NCI-H510A treated with DMSO at 0.1 percent for 48 hours (cell line): ENCODE results near the gene RELB.
A peak's percentile ranks its signal among the peaks of the same experiment; 100 is the strongest.

ENCODE experiments used
- DNase-seq: peaks from one replicate; lab custom pipeline; 2025; lab: John Stamatoyannopoulos, UW

The RELB gene

DNA sequence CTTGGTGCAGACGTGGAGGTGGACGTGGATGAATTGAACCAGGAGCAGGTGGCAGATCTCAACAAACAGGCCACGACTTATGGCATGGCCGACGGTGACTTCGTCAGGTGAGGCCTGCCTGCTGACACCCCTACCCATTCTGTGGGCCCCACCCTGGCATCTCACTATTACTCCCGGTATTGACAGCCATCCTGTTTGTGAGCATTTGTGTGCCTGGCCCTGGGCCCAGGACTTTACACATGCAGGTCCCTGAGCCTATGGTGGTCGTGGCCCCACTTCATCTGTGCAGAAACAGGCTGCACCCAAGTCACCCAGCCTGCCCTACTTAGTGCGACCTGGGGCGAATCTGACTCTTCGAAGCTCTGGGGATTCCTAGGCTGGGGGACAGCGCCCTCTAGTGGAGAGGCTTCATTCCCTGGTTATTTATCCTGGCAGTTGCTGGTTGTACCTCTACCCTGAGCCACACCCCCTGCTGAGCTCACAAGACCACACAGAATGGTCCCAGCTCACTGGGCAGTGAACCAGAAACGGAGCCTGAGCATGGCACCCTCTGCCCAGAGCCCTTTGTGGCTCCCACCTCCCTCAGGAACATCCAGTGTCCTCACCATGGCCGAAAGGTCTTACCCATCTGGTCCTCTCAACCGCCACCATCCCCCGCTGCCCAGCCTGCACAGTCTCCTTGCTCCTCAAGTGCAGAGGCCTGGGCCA lies 58.1 kb downstream of the RELB start:
- DNase-seq: peak; percentile 80

DNA sequence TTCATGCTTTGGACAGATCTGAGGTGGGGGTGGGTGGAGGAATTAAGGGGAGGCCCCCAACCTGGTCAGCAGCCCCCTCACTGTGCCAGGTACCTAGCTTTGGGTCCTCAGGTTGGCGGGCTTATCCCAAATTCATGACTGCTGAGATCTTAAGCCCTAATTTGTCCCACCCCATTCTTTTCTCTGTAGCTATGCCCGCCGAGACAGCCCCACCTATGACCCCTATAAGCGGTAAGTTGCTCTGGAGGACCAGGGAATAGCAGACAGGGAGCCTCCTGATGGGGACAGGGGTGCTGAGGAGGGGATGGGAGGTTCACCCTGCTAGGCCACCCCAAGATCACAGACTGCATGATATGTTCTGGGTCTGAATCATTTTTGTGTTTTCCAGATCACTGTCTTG lies 60.7 kb downstream of the RELB start:
- no peak for DNase-seq

DNA sequence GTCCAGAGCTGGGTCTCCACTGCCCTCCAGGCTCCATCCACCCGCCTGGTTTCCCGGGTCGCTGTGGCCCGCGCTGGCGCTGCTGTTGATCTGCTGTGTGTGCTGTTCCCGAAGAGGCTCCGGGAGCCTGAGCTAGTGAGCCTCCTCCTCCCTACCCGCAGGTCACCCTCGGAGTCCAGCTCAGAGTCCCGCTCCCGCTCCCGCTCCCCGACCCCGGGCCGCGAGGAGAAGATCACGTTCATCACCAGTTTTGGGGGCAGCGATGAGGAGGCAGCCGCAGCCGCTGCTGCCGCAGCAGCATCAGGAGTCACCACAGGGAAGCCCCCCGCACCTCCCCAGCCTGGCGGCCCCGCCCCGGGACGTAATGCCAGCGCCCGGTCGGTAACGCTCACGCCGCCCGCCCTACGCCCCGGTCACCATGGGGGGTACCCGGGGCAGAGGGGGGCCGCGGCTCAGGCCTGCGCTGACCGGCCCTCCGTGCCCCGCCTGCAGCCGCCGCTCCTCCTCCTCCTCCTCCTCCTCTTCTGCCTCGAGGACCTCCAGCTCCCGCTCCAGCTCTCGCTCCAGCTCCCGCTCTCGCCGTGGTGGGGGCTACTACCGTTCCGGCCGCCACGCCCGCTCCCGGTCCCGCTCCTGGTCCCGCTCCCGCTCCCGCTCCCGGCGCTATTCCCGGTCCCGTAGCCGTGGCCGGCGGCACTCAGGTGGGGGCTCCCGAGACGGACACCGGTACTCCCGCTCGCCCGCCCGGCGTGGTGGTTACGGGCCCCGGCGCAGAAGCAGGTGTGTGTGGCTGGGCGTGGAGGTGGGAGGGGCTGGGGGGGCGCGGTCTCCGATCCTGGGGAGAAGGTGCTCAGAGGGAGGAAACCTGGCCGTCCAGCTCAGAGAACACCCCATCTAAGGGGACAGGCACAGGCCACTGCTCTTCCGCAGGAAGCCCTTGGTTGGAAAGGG lies 62.9 kb downstream of the RELB start:
- DNase-seq: no peak

DNA sequence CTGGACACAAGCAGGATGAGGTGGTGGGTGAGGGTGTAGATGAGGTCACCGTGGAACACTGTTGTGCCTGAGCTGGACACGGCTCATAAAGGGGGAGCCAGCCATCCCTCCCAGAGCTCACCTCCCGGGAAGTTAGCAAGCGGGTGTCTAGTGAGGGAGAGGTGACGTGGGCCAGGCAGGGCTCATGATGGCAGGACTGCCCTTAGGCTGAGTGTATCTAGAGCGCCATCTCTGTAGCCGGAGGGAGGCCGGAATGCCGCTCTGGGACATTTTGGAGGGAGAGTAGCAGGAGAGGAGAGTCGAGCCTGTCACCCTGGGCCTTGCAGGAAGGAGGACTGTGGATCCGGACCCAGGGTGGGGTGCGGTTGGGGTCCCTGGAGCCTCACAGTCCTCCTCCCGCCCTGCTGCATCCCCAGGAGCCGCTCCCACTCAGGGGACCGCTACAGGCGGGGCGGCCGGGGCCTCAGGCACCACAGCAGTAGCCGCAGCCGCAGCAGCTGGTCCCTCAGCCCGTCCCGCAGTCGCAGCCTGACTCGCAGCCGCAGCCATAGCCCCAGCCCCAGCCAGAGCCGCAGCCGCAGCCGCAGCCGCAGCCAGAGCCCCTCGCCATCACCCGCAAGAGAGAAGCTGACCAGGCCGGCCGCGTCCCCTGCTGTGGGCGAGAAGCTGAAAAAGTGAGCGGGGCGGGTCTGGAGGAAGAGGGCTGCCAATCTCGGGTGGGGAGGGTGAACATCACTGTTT lies 65.8 kb downstream of the RELB start:
- DNase-seq: no peak

DNA sequence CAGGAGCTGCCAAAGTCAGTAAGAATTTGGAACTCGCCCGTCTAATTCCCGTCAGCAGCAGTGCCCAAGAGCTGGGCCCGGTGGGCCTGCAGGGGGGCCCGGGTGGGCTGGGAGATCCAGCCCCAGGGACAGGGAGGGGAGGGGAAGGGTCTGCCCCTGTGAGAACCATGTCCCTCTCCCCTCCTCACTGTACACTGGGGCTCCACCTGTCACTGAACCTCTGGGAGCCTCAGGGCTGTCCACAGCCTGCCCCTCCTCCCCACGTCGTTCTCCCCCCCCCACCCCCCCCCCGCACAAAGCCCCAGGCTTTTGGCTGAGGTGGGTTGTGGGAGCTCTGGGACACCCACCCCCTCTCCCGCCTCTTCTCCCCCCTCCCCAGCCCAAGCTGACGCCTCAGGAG lies 66.8 kb downstream of the RELB start:
- no peak for DNase-seq

DNA sequence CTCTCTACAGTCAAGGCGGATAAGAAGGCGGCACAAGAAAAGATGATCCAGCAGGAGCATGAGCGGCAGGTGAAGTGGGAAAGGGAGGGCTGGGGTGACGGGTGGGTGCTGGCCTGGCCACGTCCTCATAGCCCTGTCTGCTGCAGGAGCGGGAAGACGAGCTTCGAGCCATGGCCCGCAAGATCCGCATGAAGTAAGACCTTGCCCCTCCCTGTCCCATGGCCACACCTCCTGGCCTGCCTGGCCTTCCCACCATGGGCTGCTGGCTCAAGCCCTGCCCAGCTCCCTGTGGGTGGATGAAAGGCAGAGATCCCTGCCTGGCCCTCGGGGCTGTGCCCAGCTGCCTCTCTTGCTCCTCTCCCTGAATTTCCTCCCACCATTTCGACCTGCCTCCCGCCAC lies 67.8 kb downstream of the RELB start:
- DNase-seq: no peak

DNA sequence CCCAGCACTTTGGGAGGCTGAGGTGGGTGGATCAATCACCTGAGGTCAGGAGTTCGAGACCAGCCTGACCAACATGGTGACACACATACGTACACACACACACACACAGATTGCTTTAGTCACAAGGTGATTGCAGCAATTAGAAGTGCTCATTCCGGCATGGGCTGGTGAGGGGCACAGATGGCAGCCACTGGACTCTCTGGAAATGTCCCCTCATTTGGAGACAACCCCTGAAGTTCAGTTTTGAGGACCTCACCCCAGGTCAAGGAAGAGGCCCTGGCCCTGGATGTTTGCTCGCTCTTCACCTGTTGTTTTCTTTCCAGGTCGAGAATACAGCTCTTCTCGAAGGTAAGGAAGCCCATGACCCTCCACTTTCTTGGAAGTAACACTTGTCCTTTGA lies 69.0 kb downstream of the RELB start:
- no peak for DNase-seq

DNA sequence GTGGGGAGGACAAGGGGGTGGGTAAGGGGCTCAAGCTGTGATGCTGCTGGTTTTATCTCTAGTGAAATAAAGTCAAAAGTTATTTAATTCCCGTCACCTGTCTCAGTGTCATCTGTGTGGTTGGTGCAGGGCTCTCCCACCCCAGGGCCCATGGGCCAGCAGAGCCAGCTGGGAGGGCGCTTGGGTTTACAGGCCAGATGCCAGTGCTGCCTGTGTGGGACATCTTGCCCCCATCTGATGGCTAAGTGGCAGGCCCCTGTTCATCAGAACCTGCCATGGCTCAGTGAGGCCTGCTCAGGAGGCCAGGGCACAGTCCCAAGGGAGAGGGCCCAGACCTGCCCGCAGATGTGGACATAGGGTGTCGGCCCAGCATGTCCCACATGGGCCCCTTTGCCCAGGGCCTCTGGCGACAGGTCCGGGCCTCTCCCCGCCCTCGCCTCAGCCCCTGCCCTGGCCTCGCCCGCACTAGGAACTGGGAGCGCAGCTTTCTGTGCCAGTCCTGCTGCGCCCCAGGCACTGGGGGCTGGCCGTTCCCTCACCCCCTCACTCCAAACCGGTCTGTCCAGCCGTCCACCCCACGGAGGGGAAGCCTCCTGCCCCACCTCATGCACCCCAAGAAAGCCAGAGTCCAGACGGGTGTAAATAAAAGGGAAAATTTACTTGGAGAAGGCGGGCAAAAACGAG lies 69.7 kb downstream of the RELB start:
- no peak for DNase-seq

DNA sequence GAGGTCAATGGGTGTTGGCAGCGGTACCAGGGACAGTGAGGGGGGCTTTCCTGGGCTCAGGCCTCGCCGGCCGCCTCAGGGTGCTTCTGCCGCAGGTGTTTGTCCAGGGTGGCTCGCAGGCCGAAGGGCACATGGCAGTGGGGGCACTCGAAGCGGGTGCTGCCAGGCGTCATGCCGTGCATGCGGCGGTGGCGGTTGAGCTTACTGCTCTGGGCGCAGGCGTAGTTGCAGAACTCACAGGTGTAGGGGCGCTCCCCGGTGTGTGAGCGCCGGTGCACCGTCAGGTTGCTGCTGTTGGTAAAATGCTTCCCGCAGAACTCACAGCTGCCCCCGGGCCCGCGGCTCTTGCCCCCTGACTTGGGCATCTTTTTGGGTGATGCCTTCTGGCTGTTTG lies 70.3 kb downstream of the RELB start:
- no peak for DNase-seq

DNA sequence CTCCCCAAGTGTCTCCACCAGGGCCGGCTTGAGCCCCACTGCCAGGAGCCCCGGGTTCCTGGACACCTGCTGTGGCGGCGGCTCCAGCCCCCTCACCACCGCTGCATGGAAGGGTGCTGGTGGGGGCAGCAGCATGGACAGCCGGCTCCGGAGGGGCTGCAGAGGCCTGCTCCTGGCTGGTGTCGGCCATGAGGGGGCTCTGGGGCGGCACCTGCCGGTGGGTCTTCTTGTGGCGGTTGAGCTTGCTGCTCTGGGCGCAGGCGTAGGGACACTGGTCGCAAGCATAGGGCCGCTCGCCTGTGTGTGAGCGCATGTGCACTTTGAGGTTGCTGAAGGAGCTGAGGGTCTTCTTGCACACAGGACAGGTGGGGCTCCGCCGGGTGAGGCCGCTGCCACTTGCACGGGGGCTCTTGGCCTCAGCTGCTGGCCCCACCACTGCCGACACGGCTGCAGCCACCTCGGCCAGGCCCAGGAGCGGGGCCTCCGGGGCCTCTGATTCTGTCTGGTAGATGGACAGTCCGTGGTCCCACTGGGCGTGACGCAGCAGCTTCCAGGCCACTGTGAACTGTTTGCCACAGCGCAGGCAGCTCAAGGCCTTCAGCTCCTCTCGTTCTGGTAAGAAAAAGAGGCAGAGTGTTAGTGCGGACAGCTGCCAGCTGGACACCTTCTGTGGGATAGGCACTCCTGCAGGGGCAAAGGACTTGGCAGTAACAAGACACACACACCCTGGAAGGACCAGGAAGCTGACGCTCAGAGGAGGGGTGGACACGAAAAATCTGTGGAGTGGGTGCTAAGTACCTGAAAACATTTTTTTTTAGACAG lies 70.9 kb downstream of the RELB start:
- no peak for DNase-seq

DNA sequence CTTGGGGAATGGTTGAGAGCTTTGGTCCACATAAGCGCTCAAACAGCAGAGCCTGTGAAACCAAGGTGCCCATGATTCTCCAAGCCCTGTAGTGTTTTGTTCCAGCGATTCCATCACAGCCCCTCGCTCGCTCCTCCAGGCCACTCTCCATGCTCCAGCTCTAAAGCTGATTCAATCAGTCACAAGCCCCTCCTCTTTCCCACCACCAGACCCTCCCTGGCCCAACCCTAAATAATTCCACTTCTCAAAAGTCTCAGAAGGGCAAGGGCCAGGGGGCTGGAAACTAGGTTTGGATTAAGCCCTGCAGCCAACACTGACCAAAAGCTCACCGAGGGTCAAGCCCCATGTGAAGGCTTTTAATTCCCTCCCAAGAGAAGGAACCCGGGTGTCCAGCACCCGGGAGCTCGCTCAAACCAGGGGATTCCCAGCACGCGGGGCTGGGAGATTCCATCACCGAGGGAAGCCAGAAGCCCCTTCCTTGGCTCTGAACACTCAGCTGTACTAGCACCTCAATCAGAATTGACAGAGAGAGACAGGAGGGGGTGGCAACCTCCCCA lies 73.6 kb downstream of the RELB start:
- no peak for DNase-seq

DNA sequence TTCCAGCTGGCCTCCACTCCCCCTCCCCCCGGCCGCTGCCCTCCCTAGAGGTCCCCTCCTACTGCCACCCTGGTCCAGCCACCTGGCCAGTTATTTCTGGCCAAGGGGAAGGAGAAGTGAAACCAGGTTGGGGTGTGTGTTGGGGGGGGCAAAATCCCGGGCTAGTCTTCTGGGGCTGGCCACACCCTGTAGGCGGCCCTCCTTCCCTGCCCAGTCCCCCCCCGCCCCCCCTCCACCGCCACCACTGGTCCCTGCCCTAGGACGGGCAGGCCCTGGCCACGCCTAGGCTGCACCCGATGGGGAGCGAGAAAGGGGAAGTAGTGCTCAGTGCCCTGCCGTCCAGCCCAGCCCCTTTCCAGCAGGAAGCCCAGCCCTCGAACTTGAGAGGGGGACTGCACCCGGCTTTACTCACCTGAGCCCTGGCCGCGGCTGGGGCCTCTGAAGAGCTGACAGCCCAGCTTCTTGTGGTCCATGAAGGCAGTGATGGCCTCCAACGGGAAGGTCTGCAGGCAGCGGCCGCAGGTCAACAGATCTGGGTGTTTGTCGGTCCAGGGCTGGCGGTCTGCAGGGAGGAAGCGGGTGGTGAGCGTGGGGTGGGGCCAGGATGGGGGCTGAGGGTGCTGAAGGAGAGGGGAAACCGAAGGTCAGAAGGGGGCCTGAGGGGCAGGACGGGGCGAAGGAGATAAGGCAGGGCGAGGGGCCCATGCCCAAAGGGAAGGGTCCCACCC lies 74.2 kb downstream of the RELB start:
- DNase-seq: peak; percentile 83

DNA sequence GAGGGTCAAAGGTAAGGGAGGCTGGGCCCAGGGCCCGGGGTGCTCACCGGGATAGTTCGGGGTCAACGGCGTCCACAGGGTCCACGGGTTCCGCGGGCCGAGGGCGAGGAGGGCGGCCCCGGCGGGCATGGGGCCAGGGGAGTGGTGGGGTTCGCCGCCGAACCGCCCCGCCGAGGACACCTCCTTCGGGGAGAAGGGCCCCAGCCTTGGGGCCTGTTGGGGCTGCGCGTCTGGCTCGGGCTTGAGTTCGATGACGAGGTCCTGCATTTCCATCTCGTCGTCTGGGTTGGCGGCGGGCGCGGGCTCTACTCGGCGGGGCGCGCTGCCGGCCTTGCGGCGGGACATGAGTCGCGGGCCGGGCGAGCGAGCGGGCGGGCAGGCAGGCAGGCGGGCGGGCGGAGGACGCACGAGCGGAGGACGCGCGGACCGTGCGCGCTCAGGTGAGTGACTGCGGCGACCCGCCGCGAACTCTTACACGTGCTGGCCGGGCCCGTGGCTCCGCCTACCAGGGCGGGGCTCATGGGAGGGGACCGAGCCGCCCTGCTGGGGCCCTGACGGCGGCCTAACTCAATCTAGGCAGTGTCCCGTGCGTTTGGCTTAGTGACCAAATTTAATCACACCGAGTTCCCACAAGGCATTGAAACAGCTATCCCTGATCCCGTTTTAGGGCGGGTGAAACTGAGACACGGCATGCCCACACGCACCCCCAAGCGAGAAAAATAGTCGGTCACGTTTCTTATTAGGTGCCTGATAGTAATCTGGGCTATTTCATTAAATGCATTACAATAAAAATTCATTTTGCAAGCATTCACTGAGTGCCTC lies 75.0 kb downstream of the RELB start, which contains the start of gene ZNF296:
ZNF296 (minus strand) TSS at position 450 of the 822 bp plus-strand sequence; CDS start at position 345, 105 bp downstream.
- peak; percentile 80 for DNase-seq

DNA sequence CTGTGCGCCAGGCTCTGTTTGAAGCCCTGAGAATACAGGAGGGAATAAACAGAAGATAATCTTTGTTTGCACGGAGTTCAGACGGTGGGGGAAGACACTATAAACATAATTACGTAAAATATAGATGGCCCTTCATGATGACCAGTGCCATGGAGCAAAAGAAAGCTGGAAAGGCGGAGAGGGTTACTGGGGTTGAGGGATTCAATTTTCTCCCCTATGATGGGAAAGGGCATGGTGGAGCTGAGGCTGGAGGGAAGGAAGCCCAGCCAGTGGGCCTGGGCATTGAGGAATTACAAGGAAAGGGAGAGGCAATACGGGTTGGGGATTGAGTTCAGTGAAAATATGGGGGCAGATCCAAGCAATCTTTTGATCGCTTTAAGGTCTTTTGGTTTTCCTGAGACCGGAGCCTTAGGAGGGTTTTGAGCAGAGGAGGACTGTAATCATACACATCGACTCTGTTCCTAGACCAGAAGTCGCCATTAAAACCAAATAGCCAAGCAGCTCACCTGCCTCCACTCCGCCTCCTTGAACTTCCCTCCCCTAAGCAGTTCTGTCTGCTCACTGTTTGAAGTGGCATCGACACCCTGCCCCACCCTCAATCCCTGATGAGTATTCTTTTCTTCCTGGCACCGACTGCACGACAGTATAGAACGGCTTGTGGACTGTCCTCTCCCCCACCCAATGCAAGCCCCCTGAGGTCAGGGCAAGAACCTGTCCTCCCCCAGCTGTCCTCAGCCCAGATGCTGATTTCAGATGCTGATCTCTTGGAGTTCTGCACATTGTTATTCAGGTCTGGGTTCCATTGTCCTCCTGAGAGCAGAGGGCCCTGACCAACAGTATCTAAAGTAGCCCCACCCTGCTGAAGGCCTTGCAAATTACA lies 75.8 kb downstream of the RELB start:
- DNase-seq: peak; percentile 72

DNA sequence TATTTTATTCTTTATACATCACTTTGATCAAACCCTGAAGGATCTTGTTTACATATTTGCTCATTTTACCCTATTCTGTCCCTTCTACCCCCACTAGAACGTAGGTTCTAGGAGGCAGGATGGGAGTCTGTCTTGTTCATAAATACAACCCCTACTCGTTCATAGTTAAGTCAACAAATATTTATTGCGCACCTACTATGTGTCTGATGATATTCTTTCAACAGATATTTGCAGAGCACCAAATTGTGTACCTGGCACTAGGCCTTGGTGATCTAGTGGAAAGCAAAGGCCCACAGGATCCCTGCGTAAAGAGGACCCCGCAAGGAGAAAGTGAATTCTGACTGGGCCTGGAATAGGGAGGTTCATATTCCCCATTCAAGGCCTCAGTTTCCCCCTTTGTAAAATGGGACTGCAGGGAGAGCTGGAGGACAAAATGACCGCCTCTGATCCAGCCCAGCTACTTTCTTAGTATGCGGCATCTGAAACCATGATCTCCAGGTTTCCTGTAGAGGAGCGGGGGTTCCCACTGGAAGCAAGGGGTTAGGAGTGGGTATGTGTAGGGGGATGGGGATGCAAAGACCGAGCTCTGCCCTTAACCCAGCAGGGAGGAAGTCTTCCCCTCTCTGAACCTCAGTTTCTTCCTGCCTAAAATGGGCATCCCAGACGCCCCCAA lies 77.3 kb downstream of the RELB start:
- no peak for DNase-seq

DNA sequence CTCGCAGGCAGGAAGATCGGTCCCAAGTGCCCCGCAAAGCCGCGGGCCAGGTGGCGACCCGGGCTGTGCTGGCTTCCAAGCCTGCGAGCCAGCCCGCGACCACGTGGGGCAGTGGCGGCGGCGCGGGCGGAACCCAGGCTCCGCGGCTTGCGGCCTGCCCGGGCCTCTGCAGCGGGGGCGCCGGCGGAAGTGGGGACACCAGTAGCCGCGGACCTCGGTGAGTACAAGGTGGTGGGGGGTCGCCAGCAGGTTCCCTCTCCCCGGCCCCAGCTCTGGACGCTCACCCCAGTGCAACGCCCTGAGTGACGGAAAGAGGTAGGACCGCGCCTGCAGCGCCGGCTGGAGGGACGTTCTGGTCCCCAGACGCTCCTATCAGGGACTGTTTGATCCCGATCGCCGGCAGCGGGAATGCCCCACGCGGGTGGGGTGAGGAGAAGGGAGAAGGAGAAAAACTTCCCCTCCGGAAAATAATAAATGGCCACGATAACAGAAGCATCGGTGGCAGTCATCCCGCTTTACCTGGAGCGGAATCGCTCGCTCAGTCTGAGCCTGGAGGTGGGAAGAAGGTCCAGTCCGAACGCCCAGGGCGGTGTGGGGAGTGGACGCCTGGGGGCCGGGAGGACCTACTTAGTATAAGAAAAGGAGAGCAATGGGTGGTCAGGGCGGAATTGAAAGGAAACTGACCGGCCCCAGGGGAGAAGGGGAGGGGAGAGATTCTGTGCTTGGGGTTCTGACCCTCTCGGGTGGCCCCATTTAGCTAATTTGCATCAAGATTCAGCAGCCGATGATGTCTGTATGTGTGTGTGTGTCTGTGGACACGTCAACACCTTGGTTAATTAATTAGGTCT lies 78.0 kb downstream of the RELB start, which contains the start of gene GEMIN7:
GEMIN7 (plus strand) TSS at position 198 of the 848 bp plus-strand sequence. CDS start 10,855 bp downstream, outside the sequence.
- peak; percentile 76 for DNase-seq
